HCT116 (cell line): Measurements from ENCODE around the gene NASP.

ENCODE experiments used
- EGR1 ChIP-seq: IDR thresholded peaks from 2 replicates; pipeline ENCODE4 v1.6.1; 2012; ENCODE audit warnings: low read depth
- EZH2 ChIP-seq: fragments of 200-600 bp; sonication (generic); IDR thresholded peaks from 2 replicates; pipeline ENCODE4 v1.6.1; 2017; ENCODE audit warnings: antibody characterized with exemption, mixed run types
- POLR2A ChIP-seq: IDR thresholded peaks from 2 replicates; pipeline ENCODE4 v1.7.0; 2011; ENCODE audit warnings: borderline replicate concordance; ENCODE audit not compliant: insufficient read depth, insufficient read length; ENCODE audit errors: extremely low read depth
- POLR2AphosphoS5 ChIP-seq: IDR thresholded peaks from 2 replicates; pipeline ENCODE4 v1.6.1; 2011; ENCODE audit warnings: mild to moderate bottlenecking, low read depth, low read length, moderate library complexity
- TF ChIP-seq, protein P1 (sequence below), 3 experiments: fragments of 200-600 bp in 1 of 3; sonication (generic) in 1 of 3; IDR thresholded peaks in 2 of 3; conservative IDR thresholded peaks in 1 of 3; 2 replicates each; pipeline ENCODE4 v1.5.1; 2012 to 2017; ENCODE audit warnings: low read depth in 2 of 3, low read length in 2 of 3, antibody characterized with exemption in 1 of 3, borderline replicate concordance in 1 of 3, control low read depth in 1 of 3, mild to moderate bottlenecking in 1 of 3, mixed read lengths in 1 of 3, mixed run types in 1 of 3, moderate library complexity in 1 of 3; ENCODE audit not compliant: insufficient read depth in 1 of 3

DNA sequence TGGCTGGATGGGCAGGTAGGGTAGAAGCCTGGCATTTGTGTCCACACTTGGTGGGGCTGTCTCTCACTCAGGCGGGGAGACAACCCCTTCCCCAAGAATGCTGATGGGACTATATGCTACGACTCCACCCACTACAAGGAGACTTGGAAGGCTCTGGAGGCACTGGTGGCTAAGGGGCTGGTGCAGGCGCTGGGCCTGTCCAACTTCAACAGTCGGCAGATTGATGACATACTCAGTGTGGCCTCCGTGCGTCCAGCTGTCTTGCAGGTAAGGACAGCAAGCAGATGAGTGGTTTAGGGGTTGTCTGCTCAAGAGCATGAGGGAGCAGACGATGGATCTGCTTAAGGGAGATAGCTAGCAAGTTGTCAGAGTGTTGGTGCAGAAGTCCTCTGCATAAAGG is 15.9 kb upstream of the NASP start:
- TF ChIP-seq EGR1: no peak
- TF ChIP-seq EZH2: no peak
- TF ChIP-seq, protein P1, sequence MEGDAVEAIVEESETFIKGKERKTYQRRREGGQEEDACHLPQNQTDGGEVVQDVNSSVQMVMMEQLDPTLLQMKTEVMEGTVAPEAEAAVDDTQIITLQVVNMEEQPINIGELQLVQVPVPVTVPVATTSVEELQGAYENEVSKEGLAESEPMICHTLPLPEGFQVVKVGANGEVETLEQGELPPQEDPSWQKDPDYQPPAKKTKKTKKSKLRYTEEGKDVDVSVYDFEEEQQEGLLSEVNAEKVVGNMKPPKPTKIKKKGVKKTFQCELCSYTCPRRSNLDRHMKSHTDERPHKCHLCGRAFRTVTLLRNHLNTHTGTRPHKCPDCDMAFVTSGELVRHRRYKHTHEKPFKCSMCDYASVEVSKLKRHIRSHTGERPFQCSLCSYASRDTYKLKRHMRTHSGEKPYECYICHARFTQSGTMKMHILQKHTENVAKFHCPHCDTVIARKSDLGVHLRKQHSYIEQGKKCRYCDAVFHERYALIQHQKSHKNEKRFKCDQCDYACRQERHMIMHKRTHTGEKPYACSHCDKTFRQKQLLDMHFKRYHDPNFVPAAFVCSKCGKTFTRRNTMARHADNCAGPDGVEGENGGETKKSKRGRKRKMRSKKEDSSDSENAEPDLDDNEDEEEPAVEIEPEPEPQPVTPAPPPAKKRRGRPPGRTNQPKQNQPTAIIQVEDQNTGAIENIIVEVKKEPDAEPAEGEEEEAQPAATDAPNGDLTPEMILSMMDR (IDR thresholded peaks at IDR 0.05 in 2 of 3, conservative IDR thresholded peaks at IDR 0.05 in 1 of 3; ENCODE audit: borderline replicate concordance in 1 of 3, insufficient read depth in 1 of 3, low read depth in 2 of 3, low read length in 2 of 3): no peak
- no peak for TF ChIP-seq POLR2A
- no peak for TF ChIP-seq POLR2AphosphoS5
